Breast epithelium (tissue), 3 donors: ENCODE data around the gene COX8C.

Source experiments
- POLR2A ChIP-seq: fragments of 450-650 bp; IDR thresholded peaks from one replicate; pipeline ENCODE4 v1.6.1; 2016; ENCODE audit warnings: antibody characterized with exemption, mild to moderate bottlenecking, moderate library complexity
- POLR2AphosphoS5 ChIP-seq, 3 donors: sonication (generic); formaldehyde crosslinking; IDR thresholded peaks; one replicate each; pipeline ENCODE4 v1.6.1; 2017; ENCODE audit warnings: antibody characterized with exemption in 3 of 3

DNA sequence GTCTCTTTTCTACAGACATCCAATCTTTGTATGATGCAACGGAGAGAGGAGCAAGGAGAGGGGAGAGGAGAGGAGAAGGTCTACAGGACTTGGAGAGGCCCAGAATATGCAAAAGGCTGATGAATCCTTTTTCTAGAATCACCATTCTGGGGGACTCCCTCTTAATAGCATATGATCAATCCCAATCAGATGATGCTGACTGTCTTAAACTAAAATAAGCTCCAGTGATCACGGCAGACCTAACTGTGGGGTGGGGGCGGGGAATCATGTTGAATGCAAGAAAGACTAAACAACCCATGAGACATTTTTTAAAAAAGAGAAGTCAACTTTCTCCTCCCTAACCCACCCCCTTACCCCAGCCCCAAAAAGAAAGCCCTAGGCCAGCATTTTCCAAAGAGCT, 47.6 kb upstream of the COX8C start:
- TF ChIP-seq POLR2AphosphoS5 (IDR thresholded peaks at IDR 0.05) (no peak), POLR2A (no peak)
